ENCODE data around the gene CIC. TPM values are rescaled to one million over a fixed set of nuclear protein-coding genes. Genes with fewer than 3 reads are reported as not detected.

Gene CIC
- polyA plus RNA-seq, 3 donors: 0.62 to 42.2 (median 0.87) TPM

GRCh38 chr19:42244347-42245220 lies 24.5 kb upstream of the CIC start:
- Mint-ChIP-seq H3K4me1 (peaks cover 48% of the 10 kb centered on the region), H3K36me3 (peaks cover 14 to 29% of the 10 kb centered on the region in 2 donors), H3K27ac (peak overlapping the region; percentile 96 to 98 (median 97)), H3K27me3 (ENCODE audit: low read depth in 3 of 3) (peaks cover 0 to 4% (median 3%) of the 10 kb centered on the region in 3 donors), H3K4me3 (peak overlapping the region; percentile 95 to 99), H3K9me3 (no peaks in the 10 kb centered on the region)
- Histone ChIP-seq H3K4me1 (ENCODE audit: control insufficient read depth in 1 of 2, insufficient read depth in 2 of 2, low read length in 2 of 2) (peaks cover 37 to 44% of the 10 kb centered on the region in 2 donors), H4K20me1 (ENCODE audit: insufficient read depth, low read length) (peaks cover 51% of the 10 kb centered on the region), H2AFZ (ENCODE audit: insufficient read depth, low read depth, low read length, poor library complexity, severe bottlenecking) (peak overlapping the region; percentile 82), H3K27ac (ENCODE audit: low read depth in 1 of 2, low read length in 2 of 2) (peak overlapping the region; percentile 61 to 76), H3K9me3 (replicated peaks in 1 of 2; ENCODE audit: control insufficient read depth in 1 of 2, insufficient read depth in 1 of 2, low read length in 2 of 2) (no peaks in the 10 kb centered on the region), H3K27me3 (ENCODE audit: control insufficient read depth in 2 of 2, insufficient read depth in 2 of 2, low read length in 2 of 2) (no peaks in the 10 kb centered on the region), H3K4me3 (replicated peaks in 1 of 3; ENCODE audit: low read depth in 2 of 3, low read length in 3 of 3) (peak overlapping the region; percentile 79 to 96 (median 84)), H3K9ac (ENCODE audit: insufficient read depth, low read length, poor library complexity, severe bottlenecking) (peak overlapping the region; percentile 48), H3K36me3 (replicated peaks in 1 of 2; ENCODE audit: control insufficient read depth in 1 of 2, insufficient read depth in 2 of 2, low read length in 2 of 2) (peaks cover 10 to 20% of the 10 kb centered on the region in 2 donors), H3K79me2 (ENCODE audit: insufficient read depth, low read length) (peaks cover 34% of the 10 kb centered on the region), H3K4me2 (replicated peaks; ENCODE audit: extremely low read depth, low read length, poor library complexity, severe bottlenecking) (peak overlapping the region; percentile 90)
- peak; percentile 90 to 94 (median 90) for DNase-seq
- 3% methylated on average over 39 of the region's 45 CpGs for WGBS (ENCODE audit: insufficient coverage)
- intact Hi-C loops (cut with micrococcal nuclease): loop anchor here (1.0 to 10.0 kb wide), 5 partner anchors 27 to 137 kb away; partner anchors contain the start of genes DEDD2 (in 1 of the 2) and POU2F2 (in 1 of the 2)
- TF ChIP-seq CTCF (IDR thresholded peaks at IDR 0.05): peak; percentile 68

DNA sequence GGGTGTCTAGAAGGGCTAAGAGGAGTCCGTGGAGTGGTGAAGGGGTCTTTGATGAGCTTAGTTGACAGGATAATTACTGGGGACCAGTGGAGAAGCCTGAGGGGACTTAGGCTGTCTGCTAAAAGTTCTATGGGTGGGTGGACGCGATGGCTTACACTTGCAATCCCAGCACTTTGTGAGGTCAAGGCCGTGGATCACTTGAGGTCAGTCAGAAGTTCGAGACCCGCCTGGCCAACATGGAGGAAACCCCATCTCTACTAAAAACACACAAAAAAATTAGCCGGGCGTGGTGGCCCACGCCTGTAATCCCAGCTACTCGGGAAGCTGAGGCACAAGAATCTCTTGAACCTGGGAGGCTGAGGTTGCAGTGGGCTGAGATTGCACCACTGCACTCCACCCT lies 23.8 kb upstream of the CIC start:
- peak overlapping the region in 6 of 7 donors; percentile 55 to 98 (median 97) for H3K27ac Mint-ChIP-seq
- H3K27me3 Mint-ChIP-seq (ENCODE audit: low read depth in 3 of 3): peaks cover 0 to 4% (median 3%) of the 10 kb centered on the region in 3 donors
- Histone ChIP-seq H3K27me3 (ENCODE audit: control insufficient read depth in 2 of 2, insufficient read depth in 2 of 2, low read length in 2 of 2) (no peaks in the 10 kb centered on the region), H3K4me3 (replicated peaks in 1 of 3; ENCODE audit: low read depth in 2 of 3, low read length in 3 of 3) (peak overlapping the region in 1 of 3 experiments; percentile 96), H3K79me2 (ENCODE audit: insufficient read depth, low read length) (peaks cover 31% of the 10 kb centered on the region), H3K9me3 (replicated peaks in 1 of 2; ENCODE audit: control insufficient read depth in 1 of 2, insufficient read depth in 1 of 2, low read length in 2 of 2) (no peaks in the 10 kb centered on the region), H3K27ac (ENCODE audit: low read depth in 1 of 2, low read length in 2 of 2) (no peak overlapping the region), H3K9ac (ENCODE audit: insufficient read depth, low read length, poor library complexity, severe bottlenecking) (no peak overlapping the region), H4K20me1 (ENCODE audit: insufficient read depth, low read length) (peaks cover 51% of the 10 kb centered on the region), H3K4me1 (ENCODE audit: control insufficient read depth in 1 of 2, insufficient read depth in 2 of 2, low read length in 2 of 2) (peaks cover 31 to 38% of the 10 kb centered on the region in 2 donors), H2AFZ (ENCODE audit: insufficient read depth, low read depth, low read length, poor library complexity, severe bottlenecking) (peak overlapping the region; percentile 82), H3K4me2 (replicated peaks; ENCODE audit: extremely low read depth, low read length, poor library complexity, severe bottlenecking) (peak overlapping the region; percentile 90), H3K36me3 (replicated peaks in 1 of 2; ENCODE audit: control insufficient read depth in 1 of 2, insufficient read depth in 2 of 2, low read length in 2 of 2) (peaks cover 5 to 20% of the 10 kb centered on the region in 2 donors)
- H3K9me3 Mint-ChIP-seq: no peaks in the 10 kb centered on the region
- DNase-seq: no peak
- WGBS (ENCODE audit: insufficient coverage): 90% methylated on average over 8 of the region's 10 CpGs
- intact Hi-C loops (cut with micrococcal nuclease): loop anchor here in 1 of 2 donors (10.0 kb wide), 1 partner anchor 110 kb away; the partner anchor contains the start of gene POU2F2
- TF ChIP-seq CTCF (IDR thresholded peaks at IDR 0.05): no peak
- peaks cover 42% of the 10 kb centered on the region for H3K4me1 Mint-ChIP-seq
- H3K4me3 Mint-ChIP-seq: peak overlapping the region in 1 of 2 donors; percentile 48
- H3K36me3 Mint-ChIP-seq: peaks cover 11 to 27% of the 10 kb centered on the region in 2 donors

All from CD14-positive monocyte (primary cell).